Stimulated activated CD8-positive, alpha-beta memory T cell treated with anti-CD3 and anti-CD28 coated beads, Interleukin-7, amount 100 ng/mL, for 4 hours (primary cell): ENCODE results near the gene LCAT.
"Not testable (repeated sequence)": the region's sequence is repeated elsewhere in the genome, so short reads cannot be mapped to it uniquely, and the experiment has no call there.

Source experiments
- DNase-seq, 2 donors: peaks; one replicate each; pipeline ENCODE4 v3.0.0-alpha.2; 2020; ENCODE audit warnings: low read depth in 2 of 2

LCAT gene

GRCh38 chr16:67931712-67932461 is 12.0 kb downstream of the LCAT start, which contains the start of gene CTRL:
TSS of gene CTRL (minus strand) at chr16:67931862. CDS start at chr16:67931852, 10 bp downstream.
- DNase-seq = no peak

- no peak for DNase-seq
Measured at GRCh38 chr16:67930678-67931211, 13.2 kb downstream of the LCAT start.

GRCh38 chr16:67930191-67930590 is 13.7 kb downstream of the LCAT start:
- DNase-seq = no peak

GRCh38 chr16:67928561-67929364 is 15.2 kb downstream of the LCAT start:
- peak; percentile 55 to 61 for DNase-seq

- no peak for DNase-seq
Measured at GRCh38 chr16:67928147-67928546, 15.8 kb downstream of the LCAT start.

- DNase-seq = no peak
Measured at GRCh38 chr16:67927131-67927941, 16.6 kb downstream of the LCAT start.

- no peak for DNase-seq
Measured at GRCh38 chr16:67926181-67926750, 17.7 kb downstream of the LCAT start.

GRCh38 chr16:67924140-67924906 is 19.6 kb downstream of the LCAT start:
- DNase-seq = no peak

GRCh38 chr16:67923414-67924116 is 20.4 kb downstream of the LCAT start:
- DNase-seq = no peak

GRCh38 chr16:67922740-67923139 is 21.2 kb downstream of the LCAT start:
- DNase-seq = no peak

- no peak for DNase-seq
Measured at GRCh38 chr16:67922221-67922620, 21.7 kb downstream of the LCAT start.

- DNase-seq = no peak
Measured at GRCh38 chr16:67919622-67920221, 24.2 kb downstream of the LCAT start.

- DNase-seq = peak in 1 of 2 donors; percentile 37
Measured at GRCh38 chr16:67917852-67918236, 26.1 kb downstream of the LCAT start.

- no peak for DNase-seq
Measured at GRCh38 chr16:67917140-67917851, 26.6 kb downstream of the LCAT start.

- no peak for DNase-seq
Measured at GRCh38 chr16:67915831-67916723, 27.8 kb downstream of the LCAT start.

GRCh38 chr16:67915496-67915769 is 28.5 kb downstream of the LCAT start:
- not testable (repeated sequence) for DNase-seq

- no peak for DNase-seq
Measured at GRCh38 chr16:67914758-67915495, 29.0 kb downstream of the LCAT start.

- DNase-seq = no peak
Measured at GRCh38 chr16:67910158-67910557, 33.8 kb downstream of the LCAT start.
